VCaP (cell line): ENCODE results near the gene ERRFI1.

Source experiments
- H3K27ac ChIP-seq: fragments of 450-650 bp; 2 replicates; pipeline ENCODE4 v1.5.1; 2017
- CTCF ChIP-seq: fragments of 450-650 bp; conservative IDR thresholded peaks from 2 replicates; pipeline ENCODE4 v1.5.1; 2017; ENCODE audit warnings: mild to moderate bottlenecking, moderate library complexity

The ERRFI1 gene

GRCh38 chr1:8020032-8020431 is 6.1 kb downstream of the ERRFI1 start:
- no peak for TF ChIP-seq CTCF
- H3K27ac ChIP-seq, result peak overlapping the region; percentile 80

GRCh38 chr1:8019229-8019620 is 6.9 kb downstream of the ERRFI1 start:
- no peak for TF ChIP-seq CTCF
- peak overlapping the region; percentile 80 for H3K27ac ChIP-seq

GRCh38 chr1:8018492-8019228 is 7.4 kb downstream of the ERRFI1 start:
- peak overlapping the region; percentile 80 for H3K27ac ChIP-seq
- no peak for TF ChIP-seq CTCF

GRCh38 chr1:8017495-8018197 is 8.5 kb downstream of the ERRFI1 start:
- H3K27ac ChIP-seq, result peak overlapping the region; percentile 80
- no peak for TF ChIP-seq CTCF

GRCh38 chr1:8016895-8017241 is 9.2 kb downstream of the ERRFI1 start:
- H3K27ac ChIP-seq, result peak overlapping the region; percentile 80
- TF ChIP-seq CTCF, result no peak

- peak overlapping the region; percentile 80 for H3K27ac ChIP-seq
Measured at GRCh38 chr1:8016210-8016894, 9.8 kb downstream of the ERRFI1 start.

More at GRCh38 chr1:8016210-8016894, 9.8 kb downstream of the ERRFI1 start:
- no peak; the same call in 1 of the 2 replicates for TF ChIP-seq CTCF
